ENCODE measurements around the gene ACVRL1. TPM values are rescaled to one million over a fixed set of nuclear protein-coding genes. Genes with fewer than 3 reads are reported as not detected.

ACVRL1 gene
- total RNA-seq, 4 donors from 2014 or later: 68.4 to 318 (median 80.7) TPM

GRCh38 chr12:51970904-51971646 lies 63.8 kb downstream of the ACVRL1 start:
- H3K4me1 ChIP-seq: peaks cover 4 to 48% (median 34%) of the 10 kb centered on the region in 4 donors
- H3K9me3 ChIP-seq: no peaks in the 10 kb centered on the region
- H3K27me3 ChIP-seq: no peaks in the 10 kb centered on the region
- 63 to 66% methylated on average over 13 of the region's 13 CpGs for WGBS, 2 donors
- H3K27ac ChIP-seq: peak overlapping the region in 1 of 4 donors; percentile 25
- no peak overlapping the region for H3K4me3 ChIP-seq
- TF ChIP-seq CTCF (IDR thresholded peaks at IDR 0.05) (peak in 4 of 5 experiments; percentile 11 to 24 (median 20)), EP300 (IDR thresholded peaks at IDR 0.05) (no peak), POLR2A (IDR thresholded peaks at IDR 0.05) (no peak)
- H3K36me3 ChIP-seq: peaks cover 0 to 10% (median 0%) of the 10 kb centered on the region in 3 donors
- DNase-seq (ENCODE audit: low spot score in 2 of 2): no peak

DNA sequence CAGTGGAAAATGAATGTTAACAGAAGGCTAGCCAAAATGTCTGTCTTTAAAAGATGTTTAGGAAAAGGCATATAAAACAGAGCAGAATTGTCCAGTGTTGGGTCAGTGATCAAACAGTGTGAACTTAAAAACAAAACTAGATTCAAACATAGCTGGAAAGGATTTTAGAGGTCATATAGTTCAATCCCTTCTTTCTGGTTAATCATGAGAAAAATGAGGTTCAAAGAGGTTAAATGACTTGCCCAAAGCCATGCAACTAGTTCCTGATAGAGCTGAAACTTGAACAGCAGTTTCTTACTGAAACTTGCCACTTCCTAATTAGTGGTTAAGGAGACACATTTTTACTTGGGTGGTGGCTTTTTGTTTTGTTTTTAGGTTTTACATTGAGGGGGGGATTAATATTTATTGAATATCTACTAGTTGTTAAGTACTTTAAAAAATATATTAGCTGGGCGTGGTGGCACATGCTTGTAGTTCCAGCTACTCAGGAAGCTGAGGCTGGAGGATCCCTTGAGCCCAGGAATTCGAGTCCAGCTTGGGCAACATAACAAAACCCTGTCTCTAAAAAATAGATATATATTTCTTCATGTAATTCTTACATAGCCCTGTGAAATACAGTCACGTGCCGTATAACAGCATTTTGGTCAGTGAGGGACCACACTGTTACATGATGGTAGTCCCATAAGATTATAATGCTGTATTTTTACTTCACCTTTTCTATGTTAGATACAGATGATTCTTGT lies 64.5 kb downstream of the ACVRL1 start:
- Histone ChIP-seq H3K9me3 (no peaks in the 10 kb centered on the region), H3K4me3 (no peak overlapping the region), H3K27me3 (no peaks in the 10 kb centered on the region), H3K27ac (peak overlapping the region in 3 of 4 donors; percentile 25 to 67 (median 34)), H3K36me3 (peaks cover 0 to 18% (median 0%) of the 10 kb centered on the region in 3 donors), H3K4me1 (peaks cover 4 to 48% (median 34%) of the 10 kb centered on the region in 4 donors)
- no peak for DNase-seq (ENCODE audit: low spot score in 2 of 2)
- 60 to 63% methylated on average over 4 of the region's 4 CpGs for WGBS, 2 donors
- TF ChIP-seq CTCF (IDR thresholded peaks at IDR 0.05): no peak
- TF ChIP-seq POLR2A (IDR thresholded peaks at IDR 0.05): no peak
- TF ChIP-seq EP300 (IDR thresholded peaks at IDR 0.05): no peak

- WGBS, 2 donors: 65 to 74% methylated on average over 5 of the region's 5 CpGs
- no peaks in the 10 kb centered on the region for H3K27me3 ChIP-seq
- TF ChIP-seq CTCF (IDR thresholded peaks at IDR 0.05): no peak
- TF ChIP-seq EP300 (IDR thresholded peaks at IDR 0.05): no peak
- no peak for TF ChIP-seq POLR2A (IDR thresholded peaks at IDR 0.05)
- DNase-seq (ENCODE audit: low spot score in 2 of 2): no peak
- peak overlapping the region in 3 of 4 donors; percentile 25 to 67 (median 34) for H3K27ac ChIP-seq
- peaks cover 4 to 48% (median 34%) of the 10 kb centered on the region in 4 donors for H3K4me1 ChIP-seq
- H3K36me3 ChIP-seq: peaks cover 0 to 23% (median 0%) of the 10 kb centered on the region in 3 donors
- no peaks in the 10 kb centered on the region for H3K9me3 ChIP-seq
- no peak overlapping the region for H3K4me3 ChIP-seq
These were observed 65.1 kb downstream of the ACVRL1 start for GRCh38 chr12:51972422-51972812.

GRCh38 chr12:51972849-51973273 lies 65.6 kb downstream of the ACVRL1 start:
- peak in 1 of 2 donors; percentile 35 for DNase-seq (ENCODE audit: low spot score in 2 of 2)
- peak in 1 of 2 donors; percentile 79 for TF ChIP-seq EP300 (IDR thresholded peaks at IDR 0.05)
- TF ChIP-seq POLR2A (IDR thresholded peaks at IDR 0.05): peak in 1 of 2 donors; percentile 9
- TF ChIP-seq CTCF (IDR thresholded peaks at IDR 0.05): no peak
- Histone ChIP-seq H3K4me3 (no peak overlapping the region), H3K27ac (peak overlapping the region in 3 of 4 donors; percentile 25 to 67 (median 34)), H3K27me3 (no peaks in the 10 kb centered on the region), H3K4me1 (peaks cover 4 to 48% (median 34%) of the 10 kb centered on the region in 4 donors), H3K9me3 (no peaks in the 10 kb centered on the region), H3K36me3 (peaks cover 0 to 24% (median 0%) of the 10 kb centered on the region in 3 donors)
- 45 to 49% methylated on average over 9 of the region's 9 CpGs for WGBS, 2 donors

Other genes starting within 250 kb of the ACVRL1 start
- gene FIGNL2, start 58.8 kb upstream of the ACVRL1 start, total RNA-seq: 1 to 10 TPM; 1.1 to 2.1 (median 1.3) TPM
- under 1 TPM in 2 of 4 donors, not detected in 2; 0.60 to 0.66 TPM for gene ANKRD33, start 19.4 kb upstream of the ACVRL1 start, total RNA-seq
- 10 to 100 TPM; 11.6 to 19.8 (median 17.1) TPM for gene ACVR1B, start 44.2 kb downstream of the ACVRL1 start, total RNA-seq
- gene TAMALIN, start 99.4 kb downstream of the ACVRL1 start, total RNA-seq: 10 to 100 TPM; 30.6 to 54.0 (median 37.8) TPM
- gene NR4A1, start 143.9 kb downstream of the ACVRL1 start, total RNA-seq: 1,000 to 10,000 TPM in 1 of 4 donors, 100 to 1,000 TPM in 3; 390 to 1,252 (median 718) TPM
- 10 to 100 TPM; 32.6 to 49.6 (median 37.5) TPM for gene ATG101, start 162.5 kb downstream of the ACVRL1 start, total RNA-seq
- gene SMIM41, start 172.2 kb downstream of the ACVRL1 start, total RNA-seq: 10 to 100 TPM; 16.5 to 78.7 (median 39.3) TPM

Data from tibial nerve (tissue), 4 donors.